Activated CD8-positive, alpha-beta T cell treated with anti-CD3 and anti-CD28 coated beads for 36 hours (primary cell): ENCODE results near the gene TNS3. TPM values are rescaled to one million over a fixed set of nuclear protein-coding genes. Genes with fewer than 3 reads are reported as not detected.

ENCODE experiments used
- ATAC-seq: fragments of 200-7000 bp; cut with Tn5 transposase; one replicate; pipeline ENCODE4 v1.10.0; 2021; ENCODE audit warnings: mild to moderate bottlenecking, moderate library complexity
- CTCF ChIA-PET: fragments of 350-600 bp; sonication (Branson Sonifier 250); formaldehyde crosslinking; loops from one replicate; lab custom pipeline; 2021; ENCODE audit warnings: antibody characterized with exemption; lab: Charles Lee
- POLR2A ChIA-PET: fragments of 350-600 bp; sonication (Branson Sonifier 250); formaldehyde crosslinking; loops from one replicate; lab custom pipeline; 2021; ENCODE audit warnings: antibody characterized with exemption; lab: Charles Lee
- DNase-seq: peaks from one replicate; pipeline ENCODE4 v3.0.0-alpha.2; 2020
- H3K27ac Mint-ChIP-seq: one replicate; pipeline ENCODE4 v1.8.0; 2021; ENCODE audit warnings: mild to moderate bottlenecking, mixed read lengths
- H3K27me3 Mint-ChIP-seq: one replicate; pipeline ENCODE4 v1.8.0; 2021; ENCODE audit warnings: mixed read lengths
- H3K36me3 Mint-ChIP-seq: one replicate; pipeline ENCODE4 v1.8.0; 2021; ENCODE audit warnings: low read depth, mixed read lengths
- H3K4me1 Mint-ChIP-seq: one replicate; pipeline ENCODE4 v1.8.0; 2021; ENCODE audit warnings: low read depth, mixed read lengths
- H3K4me3 Mint-ChIP-seq: one replicate; pipeline ENCODE4 v1.8.0; 2021; ENCODE audit warnings: mild to moderate bottlenecking, moderate library complexity, mixed read lengths
- H3K9me3 Mint-ChIP-seq: one replicate; pipeline ENCODE4 v1.8.0; 2021; ENCODE audit warnings: mixed read lengths
- CTCF ChIP-seq: fragments of 200-600 bp; IDR thresholded peaks from one replicate; pipeline ENCODE4 v1.8.0; 2022; ENCODE audit warnings: antibody characterized with exemption, mild to moderate bottlenecking
- intact Hi-C: fragments of 100-400 bp; cut with micrococcal nuclease; formaldehyde crosslinking; loops from one replicate; pipeline ENCODE4 v1.10.0; 2022
- total RNA-seq, 2 experiments: library from RNA; stranded (reverse); gene quantifications; one replicate each; pipeline ENCODE4 v1.2.3, GENCODE V29; 2021

Gene TNS3
- total RNA-seq, 2 experiments from 2014 or later, result 0.04 to 0.16 TPM

- H3K27ac Mint-ChIP-seq, result no peak overlapping the region
- intact Hi-C loops, result no loop called here
- DNase-seq, result no peak
- POLR2A ChIA-PET, result no interaction called here
- no peak for TF ChIP-seq CTCF
- H3K36me3 Mint-ChIP-seq, result no peaks in the 10 kb centered on the region
- CTCF ChIA-PET, result no interaction called here
- no peak for ATAC-seq
- H3K4me1 Mint-ChIP-seq, result peaks cover 2% of the 10 kb centered on the region
- peaks cover 2% of the 10 kb centered on the region for H3K27me3 Mint-ChIP-seq
- H3K4me3 Mint-ChIP-seq, result no peak overlapping the region
- H3K9me3 Mint-ChIP-seq, result no peaks in the 10 kb centered on the region
Measured at GRCh38 chr7:47568547-47568946, 13.4 kb downstream of the TNS3 start.

- no peaks in the 10 kb centered on the region for H3K36me3 Mint-ChIP-seq
- no peak for ATAC-seq
- CTCF ChIA-PET, result no interaction called here
Measured at GRCh38 chr7:47568056-47568455, 13.9 kb downstream of the TNS3 start.

GRCh38 chr7:47565640-47566250 is 16.2 kb downstream of the TNS3 start:
- intact Hi-C loops, result no loop called here
- ChIA-PET POLR2A (no interaction called here), CTCF (no interaction called here)
- H3K4me1 Mint-ChIP-seq, result no peaks in the 10 kb centered on the region
- H3K4me3 Mint-ChIP-seq, result no peak overlapping the region
- H3K27ac Mint-ChIP-seq, result no peak overlapping the region
- no peak for DNase-seq
- TF ChIP-seq CTCF, result no peak
- H3K27me3 Mint-ChIP-seq, result no peaks in the 10 kb centered on the region
- H3K36me3 Mint-ChIP-seq, result no peaks in the 10 kb centered on the region
- no peaks in the 10 kb centered on the region for H3K9me3 Mint-ChIP-seq
- no peak for ATAC-seq

More at GRCh38 chr7:47568056-47568455, 13.9 kb downstream of the TNS3 start:
- DNase-seq, result no peak
- TF ChIP-seq CTCF, result no peak
- H3K4me1 Mint-ChIP-seq, result peaks cover 2% of the 10 kb centered on the region
- POLR2A ChIA-PET, result no interaction called here
- no peak overlapping the region for H3K27ac Mint-ChIP-seq
- H3K9me3 Mint-ChIP-seq, result no peaks in the 10 kb centered on the region
- H3K27me3 Mint-ChIP-seq, result no peaks in the 10 kb centered on the region
- intact Hi-C loops, result no loop called here
- no peak overlapping the region for H3K4me3 Mint-ChIP-seq

GRCh38 chr7:47563521-47563920 is 18.4 kb downstream of the TNS3 start:
- Mint-ChIP-seq H3K9me3 (no peaks in the 10 kb centered on the region), H3K27me3 (no peaks in the 10 kb centered on the region), H3K27ac (no peak overlapping the region), H3K4me1 (no peaks in the 10 kb centered on the region), H3K4me3 (no peak overlapping the region), H3K36me3 (no peaks in the 10 kb centered on the region)
- ATAC-seq (no peak), DNase-seq (no peak)
- TF ChIP-seq CTCF, result no peak
- ChIA-PET POLR2A (no interaction called here), CTCF (no interaction called here)
- intact Hi-C loops, result no loop called here

- H3K4me1 Mint-ChIP-seq, result no peaks in the 10 kb centered on the region
- no peak overlapping the region for H3K27ac Mint-ChIP-seq
- POLR2A ChIA-PET, result no interaction called here
- DNase-seq (no peak), ATAC-seq (no peak)
- no peaks in the 10 kb centered on the region for H3K36me3 Mint-ChIP-seq
- H3K27me3 Mint-ChIP-seq, result no peaks in the 10 kb centered on the region
- intact Hi-C loops, result no loop called here
- CTCF ChIA-PET, result no interaction called here
- H3K9me3 Mint-ChIP-seq, result no peaks in the 10 kb centered on the region
- H3K4me3 Mint-ChIP-seq, result no peak overlapping the region
- no peak for TF ChIP-seq CTCF
Measured at GRCh38 chr7:47561715-47562446, 20.0 kb downstream of the TNS3 start.
